ENCODE data around the gene ITIH4.

Gene ITIH4

DNA sequence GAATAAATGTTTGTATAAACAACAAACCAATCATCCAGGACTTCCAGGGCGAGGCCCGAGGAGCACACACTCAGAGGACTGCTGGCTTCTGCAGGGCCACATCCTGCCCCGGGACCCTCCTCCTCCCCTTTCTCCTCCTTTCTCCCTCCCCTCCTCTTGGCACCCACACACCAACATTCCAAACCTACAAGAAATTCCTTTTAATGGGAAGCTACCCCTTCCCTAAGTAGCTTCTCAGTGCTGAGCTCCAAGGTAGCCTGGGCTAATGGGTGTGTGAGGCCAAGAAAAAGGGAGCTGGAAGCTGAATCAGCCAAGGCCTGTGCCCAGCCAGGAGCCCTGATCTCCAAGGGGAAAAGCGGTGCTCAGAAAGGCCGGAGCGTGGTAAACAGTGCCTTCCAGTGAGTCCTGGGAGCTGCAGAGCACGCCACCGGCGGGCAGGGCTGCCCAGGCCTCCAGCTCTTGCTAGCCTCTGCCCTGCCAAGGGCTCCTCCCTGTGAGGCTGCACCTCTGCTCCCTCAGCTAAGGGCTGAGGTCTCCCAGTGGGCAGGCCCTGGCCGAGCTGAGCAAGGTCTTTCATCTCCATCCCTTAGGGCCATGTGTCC is 32.0 kb downstream of the ITIH4 start:
- DNase-seq (ENCODE audit: insufficient read length, low spot score): no peak
- no peak for FAIRE-seq
- TF ChIP-seq PAX5 (IDR thresholded peaks at IDR 0.05; ENCODE audit: insufficient read depth, low read length, severe bottlenecking) (no peak), POU2F2 (IDR thresholded peaks at IDR 0.05; ENCODE audit: low read depth, low read length) (no peak)

DNA sequence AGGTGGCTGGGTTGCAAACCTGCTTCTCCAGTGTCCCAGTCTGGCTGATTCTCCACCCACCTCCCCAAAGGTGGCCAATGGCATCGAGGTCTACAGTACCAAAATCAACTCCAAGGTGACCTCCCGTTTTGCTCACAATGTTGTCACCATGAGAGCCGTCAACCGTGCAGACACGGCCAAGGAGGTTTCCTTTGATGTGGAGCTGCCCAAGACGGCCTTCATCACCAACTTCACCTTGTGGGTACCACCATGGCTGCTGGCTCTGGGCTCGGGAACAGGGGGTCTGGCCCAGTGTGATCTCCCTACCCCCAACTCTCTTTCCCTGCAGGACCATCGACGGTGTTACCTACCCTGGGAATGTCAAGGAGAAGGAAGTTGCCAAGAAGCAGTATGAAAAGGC is 34.1 kb downstream of the ITIH4 start:
- no peak for DNase-seq (ENCODE audit: insufficient read length, low spot score)
- TF ChIP-seq TAF1 (IDR thresholded peaks at IDR 0.05; ENCODE audit: low read depth, low read length) (no peak), SPI1 (IDR thresholded peaks at IDR 0.05; ENCODE audit: low read depth, low read length) (no peak)
- FAIRE-seq: no peak

- no peak for DNase-seq (ENCODE audit: insufficient read length, low spot score)
- no peak for FAIRE-seq
- TF ChIP-seq PAX5 (IDR thresholded peaks at IDR 0.05; ENCODE audit: insufficient read depth, low read length, severe bottlenecking) (no peak), POLR2A (IDR thresholded peaks at IDR 0.05; ENCODE audit: low read depth, low read length) (no peak), TAF1 (IDR thresholded peaks at IDR 0.05; ENCODE audit: low read depth, low read length) (no peak), SPI1 (IDR thresholded peaks at IDR 0.05; ENCODE audit: low read depth, low read length) (no peak), POU2F2 (IDR thresholded peaks at IDR 0.05; ENCODE audit: low read depth, low read length) (no peak), POLR2AphosphoS5 (IDR thresholded peaks at IDR 0.05; ENCODE audit: low read depth, low read length) (no peak)
These were observed 35.1 kb downstream of the ITIH4 start for GRCh38 chr3:52795298-52795900.

GRCh38 chr3:52794612-52795099 is 35.8 kb downstream of the ITIH4 start, which contains the start of gene ITIH3:
ITIH3 (plus strand) TSS chr3:52794796; CDS start chr3:52794804, 8 bp downstream.
- no peak for TF ChIP-seq POU2F2 (IDR thresholded peaks at IDR 0.05; ENCODE audit: low read depth, low read length)
- TF ChIP-seq POLR2A (IDR thresholded peaks at IDR 0.05; ENCODE audit: low read depth, low read length): no peak
- no peak for TF ChIP-seq TAF1 (IDR thresholded peaks at IDR 0.05; ENCODE audit: low read depth, low read length)
- no peak for TF ChIP-seq POLR2AphosphoS5 (IDR thresholded peaks at IDR 0.05; ENCODE audit: low read depth, low read length)
- no peak for TF ChIP-seq PAX5 (IDR thresholded peaks at IDR 0.05; ENCODE audit: insufficient read depth, low read length, severe bottlenecking)
- no peak for TF ChIP-seq SPI1 (IDR thresholded peaks at IDR 0.05; ENCODE audit: low read depth, low read length)
- DNase-seq (ENCODE audit: insufficient read length, low spot score): no peak
- FAIRE-seq: no peak

DNA sequence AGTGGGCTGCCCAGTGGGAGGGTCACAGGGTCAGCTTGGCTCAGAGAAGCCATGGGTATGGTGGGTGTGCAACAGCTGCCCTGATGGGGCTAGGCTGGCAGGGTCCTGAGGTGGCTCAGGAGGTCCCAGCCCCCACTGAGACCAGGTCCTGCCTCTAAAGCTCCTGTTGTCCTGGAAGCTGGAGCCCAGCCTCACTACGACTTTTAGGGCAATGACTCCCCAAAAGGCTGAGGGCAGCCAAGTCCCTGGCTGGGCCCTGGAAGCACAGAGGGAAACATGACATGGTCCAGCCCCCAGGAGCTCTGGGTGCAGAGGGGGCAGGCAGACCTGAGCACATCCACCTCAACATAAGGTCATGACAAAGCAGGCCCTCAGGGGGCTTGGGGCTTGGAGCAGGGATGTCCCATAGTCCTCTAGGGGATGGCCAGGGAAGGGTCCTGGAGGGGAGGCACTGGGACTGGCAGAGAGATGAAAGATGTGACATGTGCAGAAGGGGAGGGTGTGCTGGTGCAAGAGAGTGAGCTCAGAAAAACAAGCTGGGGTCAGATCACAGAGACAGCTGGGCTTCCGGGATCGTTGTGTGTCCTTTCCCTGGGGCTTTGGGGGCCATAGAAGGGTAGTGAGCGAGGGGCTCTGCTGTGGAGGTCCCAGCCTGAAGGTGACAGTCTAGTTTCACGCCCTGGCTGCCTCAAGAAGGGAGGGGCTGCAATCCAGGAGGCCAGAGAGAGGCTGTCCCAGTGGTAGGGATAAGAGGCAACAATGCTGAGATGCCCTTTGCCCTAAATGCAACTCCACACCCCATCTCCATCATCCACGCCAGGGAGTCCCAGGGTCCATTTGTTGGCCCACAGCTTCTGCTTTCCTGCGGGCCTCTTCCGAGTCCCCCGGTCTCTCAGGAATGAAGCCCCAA is 36.5 kb downstream of the ITIH4 start:
- DNase-seq (ENCODE audit: insufficient read length, low spot score): no peak
- no peak for FAIRE-seq
- no peak for TF ChIP-seq PAX5 (IDR thresholded peaks at IDR 0.05; ENCODE audit: insufficient read depth, low read length, severe bottlenecking)
- no peak for TF ChIP-seq POLR2A (IDR thresholded peaks at IDR 0.05; ENCODE audit: low read depth, low read length)

- FAIRE-seq (no peak), DNase-seq (ENCODE audit: insufficient read length, low spot score) (no peak)
- no peak for TF ChIP-seq PAX5 (IDR thresholded peaks at IDR 0.05; ENCODE audit: insufficient read depth, low read length, severe bottlenecking)
- TF ChIP-seq POLR2A (IDR thresholded peaks at IDR 0.05; ENCODE audit: low read depth, low read length): no peak
- TF ChIP-seq POU2F2 (IDR thresholded peaks at IDR 0.05; ENCODE audit: low read depth, low read length): no peak
- no peak for TF ChIP-seq POLR2AphosphoS5 (IDR thresholded peaks at IDR 0.05; ENCODE audit: low read depth, low read length)
- TF ChIP-seq TAF1 (IDR thresholded peaks at IDR 0.05; ENCODE audit: low read depth, low read length): no peak
- no peak for TF ChIP-seq SPI1 (IDR thresholded peaks at IDR 0.05; ENCODE audit: low read depth, low read length)
These were observed 37.3 kb downstream of the ITIH4 start for GRCh38 chr3:52792961-52793695.

GRCh38 chr3:52792413-52792812 is 38.1 kb downstream of the ITIH4 start:
- DNase-seq (ENCODE audit: insufficient read length, low spot score): no peak
- TF ChIP-seq SPI1 (IDR thresholded peaks at IDR 0.05; ENCODE audit: low read depth, low read length) (no peak), TAF1 (IDR thresholded peaks at IDR 0.05; ENCODE audit: low read depth, low read length) (no peak), POU2F2 (IDR thresholded peaks at IDR 0.05; ENCODE audit: low read depth, low read length) (no peak), POLR2AphosphoS5 (IDR thresholded peaks at IDR 0.05; ENCODE audit: low read depth, low read length) (no peak), PAX5 (IDR thresholded peaks at IDR 0.05; ENCODE audit: insufficient read depth, low read length, severe bottlenecking) (no peak), POLR2A (IDR thresholded peaks at IDR 0.05; ENCODE audit: low read depth, low read length) (no peak)
- FAIRE-seq: no peak

DNA sequence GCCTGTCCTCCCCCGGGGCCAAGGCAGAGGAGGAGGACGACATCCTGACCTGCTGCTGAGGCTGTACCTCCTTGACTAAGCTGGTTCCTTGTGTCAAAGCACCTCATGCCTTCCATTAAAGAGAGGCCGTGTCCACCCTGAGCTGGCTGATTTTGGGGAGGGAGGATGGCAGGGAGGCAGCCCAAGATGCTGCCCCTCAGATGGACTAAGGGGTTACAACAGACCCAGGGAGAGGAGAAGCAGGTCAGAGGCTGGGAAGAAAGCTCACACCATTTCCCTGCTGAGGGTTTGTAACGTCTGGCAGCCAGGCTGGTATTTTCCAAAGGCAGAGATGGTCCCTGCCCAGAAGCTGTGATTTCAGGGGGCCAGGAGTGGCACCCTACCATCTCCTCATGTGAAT is 38.5 kb downstream of the ITIH4 start:
- TF ChIP-seq SPI1 (IDR thresholded peaks at IDR 0.05; ENCODE audit: low read depth, low read length): no peak
- TF ChIP-seq TAF1 (IDR thresholded peaks at IDR 0.05; ENCODE audit: low read depth, low read length): no peak
- TF ChIP-seq POLR2A (IDR thresholded peaks at IDR 0.05; ENCODE audit: low read depth, low read length): no peak
- TF ChIP-seq POU2F2 (IDR thresholded peaks at IDR 0.05; ENCODE audit: low read depth, low read length): no peak
- no peak for TF ChIP-seq PAX5 (IDR thresholded peaks at IDR 0.05; ENCODE audit: insufficient read depth, low read length, severe bottlenecking)
- no peak for DNase-seq (ENCODE audit: insufficient read length, low spot score)
- no peak for FAIRE-seq

GRCh38 chr3:52791366-52791765 is 39.1 kb downstream of the ITIH4 start:
- FAIRE-seq (no peak), DNase-seq (ENCODE audit: insufficient read length, low spot score) (no peak)
- no peak for TF ChIP-seq POLR2AphosphoS5 (IDR thresholded peaks at IDR 0.05; ENCODE audit: low read depth, low read length)
